Measurements from ENCODE around the gene BIN1. TPM values are rescaled to one million over a fixed set of nuclear protein-coding genes. Genes with fewer than 3 reads are reported as not detected.

BIN1 gene
- total RNA-seq, 1 donor from 2014 or later: 99.0 TPM

- H3K4me3 ChIP-seq (ENCODE audit: low read depth, low read length): no peak overlapping the region
- TF ChIP-seq, protein P1, sequence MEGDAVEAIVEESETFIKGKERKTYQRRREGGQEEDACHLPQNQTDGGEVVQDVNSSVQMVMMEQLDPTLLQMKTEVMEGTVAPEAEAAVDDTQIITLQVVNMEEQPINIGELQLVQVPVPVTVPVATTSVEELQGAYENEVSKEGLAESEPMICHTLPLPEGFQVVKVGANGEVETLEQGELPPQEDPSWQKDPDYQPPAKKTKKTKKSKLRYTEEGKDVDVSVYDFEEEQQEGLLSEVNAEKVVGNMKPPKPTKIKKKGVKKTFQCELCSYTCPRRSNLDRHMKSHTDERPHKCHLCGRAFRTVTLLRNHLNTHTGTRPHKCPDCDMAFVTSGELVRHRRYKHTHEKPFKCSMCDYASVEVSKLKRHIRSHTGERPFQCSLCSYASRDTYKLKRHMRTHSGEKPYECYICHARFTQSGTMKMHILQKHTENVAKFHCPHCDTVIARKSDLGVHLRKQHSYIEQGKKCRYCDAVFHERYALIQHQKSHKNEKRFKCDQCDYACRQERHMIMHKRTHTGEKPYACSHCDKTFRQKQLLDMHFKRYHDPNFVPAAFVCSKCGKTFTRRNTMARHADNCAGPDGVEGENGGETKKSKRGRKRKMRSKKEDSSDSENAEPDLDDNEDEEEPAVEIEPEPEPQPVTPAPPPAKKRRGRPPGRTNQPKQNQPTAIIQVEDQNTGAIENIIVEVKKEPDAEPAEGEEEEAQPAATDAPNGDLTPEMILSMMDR (conservative IDR thresholded peaks at IDR 0.05; ENCODE audit: low read depth, low read length): no peak
- DNase-seq (ENCODE audit: low read depth): no peak
Measured at GRCh38 chr2:127053731-127054603, 53.0 kb downstream of the BIN1 start.

DNA sequence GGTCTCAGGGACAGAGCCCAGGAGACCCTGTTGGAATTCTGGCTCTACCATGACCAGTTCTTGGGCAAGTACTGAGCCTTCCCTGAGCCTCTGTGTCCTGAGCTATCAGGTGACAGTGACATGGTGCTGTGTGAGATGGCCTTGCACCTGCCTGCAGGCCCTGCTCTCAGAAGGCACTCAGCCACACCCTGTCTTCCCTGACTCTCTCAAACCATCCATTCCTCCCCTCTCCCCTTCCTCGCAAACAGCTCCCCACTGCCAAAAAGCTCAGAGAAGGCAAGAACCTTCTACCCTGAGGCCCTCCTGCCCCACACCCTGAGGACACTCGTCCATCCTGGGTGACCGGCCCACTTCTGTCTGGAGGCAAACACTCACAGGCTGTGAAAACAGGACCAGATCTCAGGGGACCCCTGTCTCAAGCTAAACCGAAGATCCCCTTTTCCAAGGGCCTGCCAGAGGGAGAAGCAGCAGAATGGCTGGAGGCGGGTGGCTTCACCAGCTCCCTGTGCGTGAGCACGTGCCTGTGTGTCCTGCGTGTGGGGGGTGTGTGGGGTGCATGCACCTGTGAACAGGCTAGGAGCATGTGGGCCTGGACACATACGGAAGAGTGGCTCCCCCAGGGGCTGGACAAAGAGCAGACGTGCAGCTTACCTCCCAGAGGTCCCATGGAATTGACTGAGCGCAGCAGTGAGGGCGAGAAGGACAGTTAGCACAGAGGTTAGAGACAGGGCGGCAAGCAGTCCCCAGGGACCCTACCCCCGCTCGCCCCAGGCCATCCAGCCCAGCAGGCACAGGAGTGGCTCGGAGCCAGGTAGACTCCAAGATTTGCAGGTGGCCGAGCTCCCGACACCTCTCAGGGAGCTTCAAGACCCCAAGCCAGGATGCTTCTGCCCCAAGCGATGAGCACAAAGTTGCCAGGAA is 53.9 kb downstream of the BIN1 start:
- no peak overlapping the region for H3K4me3 ChIP-seq (ENCODE audit: low read depth, low read length)
- TF ChIP-seq, protein P1 (conservative IDR thresholded peaks at IDR 0.05; ENCODE audit: low read depth, low read length): no peak
- DNase-seq (ENCODE audit: low read depth): no peak

DNA sequence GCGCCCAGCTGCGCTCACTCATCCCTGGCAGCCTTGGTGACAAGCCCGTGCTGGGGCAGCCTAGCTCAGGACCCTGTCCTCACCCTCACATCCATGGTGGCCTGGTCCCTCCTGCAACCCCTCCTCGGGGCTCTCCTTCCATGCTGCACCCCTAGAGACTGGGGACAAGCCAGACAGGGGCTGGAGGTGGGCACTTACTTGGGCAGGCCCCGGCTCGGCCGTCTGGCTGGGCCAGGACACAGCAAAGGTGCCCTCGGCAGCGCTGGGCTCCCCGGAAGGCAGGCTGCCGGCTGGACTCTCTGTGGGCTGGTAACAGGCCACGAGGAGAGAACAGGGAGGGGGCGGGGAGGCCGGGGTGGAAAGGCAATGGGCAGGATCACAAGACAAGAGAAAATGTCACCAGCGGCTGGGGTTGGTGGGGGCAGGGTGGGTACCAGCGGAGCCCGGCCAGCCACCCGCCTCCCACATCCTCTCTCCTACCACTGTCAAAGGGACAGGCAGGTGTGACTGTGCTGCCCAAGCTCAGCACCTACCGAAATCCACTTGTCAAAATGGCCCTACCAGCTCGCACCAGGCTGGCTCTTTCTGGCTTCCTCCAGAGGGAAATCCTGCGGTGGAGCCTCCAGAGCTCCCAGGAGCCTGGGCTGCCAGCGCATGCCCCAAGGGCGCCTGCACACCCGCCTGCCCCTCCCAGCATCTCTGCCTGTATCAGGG is 54.7 kb downstream of the BIN1 start:
- H3K4me3 ChIP-seq (ENCODE audit: low read depth, low read length): no peak overlapping the region
- DNase-seq (ENCODE audit: low read depth): no peak
- TF ChIP-seq, protein P1 (conservative IDR thresholded peaks at IDR 0.05; ENCODE audit: low read depth, low read length): no peak

- DNase-seq (ENCODE audit: low read depth): no peak
- H3K4me3 ChIP-seq (ENCODE audit: low read depth, low read length): no peak overlapping the region
- TF ChIP-seq, protein P1 (conservative IDR thresholded peaks at IDR 0.05; ENCODE audit: low read depth, low read length): no peak
Measured at GRCh38 chr2:127051116-127052056, 55.6 kb downstream of the BIN1 start.

DNA sequence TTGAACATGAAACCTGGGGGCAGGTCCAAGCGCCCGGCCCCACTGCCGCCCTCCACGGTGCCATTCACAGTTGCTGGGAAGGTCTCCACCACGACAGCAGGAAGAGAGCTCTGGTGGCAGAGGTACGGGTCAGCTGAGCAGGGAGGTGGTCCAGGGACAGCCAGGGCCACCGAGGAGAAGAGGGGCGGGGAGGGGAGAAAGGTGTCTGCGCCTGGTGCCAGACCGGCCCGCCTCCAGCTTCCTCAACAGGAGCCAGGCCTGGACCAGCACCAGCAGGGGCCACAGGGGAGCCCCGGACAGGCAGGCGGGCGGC is 56.2 kb downstream of the BIN1 start:
- TF ChIP-seq, protein P1 (conservative IDR thresholded peaks at IDR 0.05; ENCODE audit: low read depth, low read length): no peak
- no peak overlapping the region for H3K4me3 ChIP-seq (ENCODE audit: low read depth, low read length)

More for the DNA sequence above, 56.2 kb downstream of the BIN1 start:
- DNase-seq (ENCODE audit: low read depth): no peak
